OCI-LY1 (cell line): Measurements from ENCODE around the gene COL8A1.

Experiments used
- H2AFZ ChIP-seq: fragments of 200-600 bp; sonication (generic), shearing (Covaris generic); 2 replicates; pipeline ENCODE4 v1.6.0; 2014; ENCODE audit warnings: antibody characterized with exemption, mild to moderate bottlenecking, low read length
- H3F3A ChIP-seq: fragments of 200-600 bp; sonication (generic), shearing (Covaris generic); 2 replicates; pipeline ENCODE4 v1.6.0; 2014; ENCODE audit warnings: mild to moderate bottlenecking, antibody characterized with exemption, low read length, moderate library complexity; ENCODE audit not compliant: insufficient read depth
- H3K27ac ChIP-seq: fragments of 200-600 bp; sonication (generic); 2 replicates; pipeline ENCODE4 v1.5.1; 2014; ENCODE audit warnings: low read length, mixed run types, mild to moderate bottlenecking, low read depth; ENCODE audit not compliant: poor library complexity, severe bottlenecking
- H3K27me3 ChIP-seq: fragments of 200-600 bp; sonication (generic); 2 replicates; pipeline ENCODE4 v1.6.0; 2014; ENCODE audit warnings: antibody characterized with exemption, mild to moderate bottlenecking, low read length, moderate library complexity; ENCODE audit not compliant: insufficient read depth
- H3K36me3 ChIP-seq: fragments of 200-600 bp; sonication (generic); 2 replicates; pipeline ENCODE4 v1.6.1; 2014; ENCODE audit warnings: mild to moderate bottlenecking, antibody characterized with exemption, low read length, moderate library complexity, mixed read lengths; ENCODE audit not compliant: insufficient read depth
- H3K4me1 ChIP-seq: fragments of 200-600 bp; sonication (generic); 2 replicates; pipeline ENCODE4 v1.5.1; 2014; ENCODE audit warnings: mild to moderate bottlenecking, low read length, moderate library complexity; ENCODE audit not compliant: insufficient read depth, severe bottlenecking
- H3K4me2 ChIP-seq: fragments of 200-600 bp; sonication (generic), shearing (Covaris generic); 2 replicates; pipeline ENCODE4 v1.6.1; 2014; ENCODE audit warnings: low read length
- H3K4me3 ChIP-seq: fragments of 200-600 bp; sonication (generic); 2 replicates; pipeline ENCODE4 v1.5.1; 2014; ENCODE audit warnings: low read length, low read depth, mild to moderate bottlenecking, mixed read lengths; ENCODE audit not compliant: poor library complexity, severe bottlenecking
- H3K79me2 ChIP-seq: fragments of 200-600 bp; shearing (Covaris generic); 2 replicates; pipeline ENCODE4 v1.6.1; 2016; ENCODE audit warnings: mixed run types, low read length, mixed read lengths; ENCODE audit not compliant: insufficient read depth
- H3K9ac ChIP-seq: fragments of 200-600 bp; sonication (generic), shearing (Covaris generic); 2 replicates; pipeline ENCODE4 v1.6.1; 2014; ENCODE audit warnings: mild to moderate bottlenecking, low read length, mixed read lengths
- H3K9me2 ChIP-seq: fragments of 200-600 bp; sonication (generic), shearing (Covaris generic); 2 replicates; pipeline ENCODE4 v1.6.1; 2014; ENCODE audit warnings: low read depth, mild to moderate bottlenecking, low read length, mixed read lengths
- H3K9me3 ChIP-seq: fragments of 200-600 bp; shearing (Covaris generic); 2 replicates; pipeline ENCODE4 v1.6.1; 2014; ENCODE audit warnings: low read length, mixed read lengths
- H4K20me1 ChIP-seq: fragments of 200-600 bp; sonication (generic), shearing (Covaris generic); 2 replicates; pipeline ENCODE4 v1.6.0; 2016; ENCODE audit warnings: mild to moderate bottlenecking, low read length; ENCODE audit not compliant: insufficient read depth
- CTCF ChIP-seq: fragments of 200-600 bp; sonication (generic), shearing (Covaris generic); IDR thresholded peaks from 2 replicates; pipeline ENCODE4 v1.5.1; 2017; ENCODE audit warnings: mild to moderate bottlenecking, antibody characterized with exemption, low read length, moderate library complexity, mixed read lengths
- EZH2 ChIP-seq: fragments of 200-600 bp; sonication (generic), shearing (Covaris generic); IDR thresholded peaks from 2 replicates; pipeline ENCODE4 v1.8.0; 2017; ENCODE audit warnings: borderline replicate concordance, mixed run types, mild to moderate bottlenecking, antibody characterized with exemption, low read length, moderate library complexity, mixed read lengths

COL8A1 gene

GRCh38 chr3:99699841-99700240, 61.4 kb downstream of the COL8A1 start:
- H2AFZ ChIP-seq = no peak overlapping the region
- no peak overlapping the region for H3K4me3 ChIP-seq
- no peak for TF ChIP-seq CTCF
- no peak for TF ChIP-seq EZH2
- H3K9ac ChIP-seq = no peak overlapping the region
- H3F3A ChIP-seq = no peaks in the 10 kb centered on the region
- no peaks in the 10 kb centered on the region for H3K27me3 ChIP-seq
- no peak overlapping the region for H3K4me2 ChIP-seq
- H3K4me1 ChIP-seq = no peaks in the 10 kb centered on the region
- no peaks in the 10 kb centered on the region for H3K79me2 ChIP-seq
- H3K36me3 ChIP-seq = no peaks in the 10 kb centered on the region
- no peaks in the 10 kb centered on the region for H4K20me1 ChIP-seq
- H3K9me2 ChIP-seq = no peaks in the 10 kb centered on the region
- no peak overlapping the region for H3K27ac ChIP-seq
- no peaks in the 10 kb centered on the region for H3K9me3 ChIP-seq

- H3K9ac ChIP-seq = no peak overlapping the region
- no peaks in the 10 kb centered on the region for H3K9me3 ChIP-seq
- no peaks in the 10 kb centered on the region for H3K9me2 ChIP-seq
- no peaks in the 10 kb centered on the region for H3K4me1 ChIP-seq
- no peaks in the 10 kb centered on the region for H3K27me3 ChIP-seq
- H3K4me2 ChIP-seq = no peak overlapping the region
- H3K36me3 ChIP-seq = no peaks in the 10 kb centered on the region
- no peaks in the 10 kb centered on the region for H3K79me2 ChIP-seq
- no peak overlapping the region for H3K27ac ChIP-seq
- H2AFZ ChIP-seq = no peak overlapping the region
- no peaks in the 10 kb centered on the region for H3F3A ChIP-seq
- TF ChIP-seq EZH2 (no peak), CTCF (no peak)
- no peak overlapping the region for H3K4me3 ChIP-seq
- H4K20me1 ChIP-seq = no peaks in the 10 kb centered on the region
Measured at GRCh38 chr3:99700631-99701268, 62.4 kb downstream of the COL8A1 start.

GRCh38 chr3:99702953-99703943, 64.9 kb downstream of the COL8A1 start:
- no peaks in the 10 kb centered on the region for H3K27me3 ChIP-seq
- TF ChIP-seq CTCF = no peak
- no peak for TF ChIP-seq EZH2
- H3F3A ChIP-seq = no peaks in the 10 kb centered on the region
- H3K9me3 ChIP-seq = no peaks in the 10 kb centered on the region
- H3K4me1 ChIP-seq = no peaks in the 10 kb centered on the region
- no peak overlapping the region for H3K9ac ChIP-seq
- no peak overlapping the region for H3K4me3 ChIP-seq
- no peak overlapping the region for H2AFZ ChIP-seq
- no peaks in the 10 kb centered on the region for H3K9me2 ChIP-seq
- no peaks in the 10 kb centered on the region for H3K36me3 ChIP-seq
- no peaks in the 10 kb centered on the region for H4K20me1 ChIP-seq
- H3K27ac ChIP-seq = no peak overlapping the region
- no peak overlapping the region for H3K4me2 ChIP-seq
- H3K79me2 ChIP-seq = no peaks in the 10 kb centered on the region
